OCI-LY3 (cell line): ENCODE measurements around the gene BCL11A.

Experiments
- H2AFZ ChIP-seq: fragments of 200-600, 300-600 bp; shearing (Covaris generic); 2 replicates; pipeline ENCODE4 v1.6.0; 2014; ENCODE audit warnings: antibody characterized with exemption, low read depth, low read length
- H3K27ac ChIP-seq: fragments of 200-600, 300-600 bp; sonication (generic); 2 replicates; pipeline ENCODE4 v1.5.1; 2014; ENCODE audit warnings: mild to moderate bottlenecking, low read length, moderate library complexity, mixed read lengths
- H3K27me3 ChIP-seq: fragments of 200-600, 300-600 bp; sonication (generic); 2 replicates; pipeline ENCODE4 v1.6.1; 2014; ENCODE audit warnings: low read depth, low read length, mixed read lengths
- H3K36me3 ChIP-seq: fragments of 200-600, 300-600 bp; sonication (generic); replicated peaks from 2 replicates; pipeline ENCODE3; 2014; ENCODE audit warnings: low read depth, low read length, mixed read lengths
- H3K4me1 ChIP-seq: fragments of 300-600, 200-600 bp; sonication (generic); 2 replicates; pipeline ENCODE4 v1.6.1; 2014; ENCODE audit warnings: low read length, mixed read lengths
- H3K4me2 ChIP-seq: fragments of 200-600, 300-600 bp; sonication (generic); 2 replicates; pipeline ENCODE4 v1.6.1; 2014; ENCODE audit warnings: low read length, mixed read lengths
- H3K4me3 ChIP-seq: fragments of 300-600, 200-600 bp; sonication (generic); 2 replicates; pipeline ENCODE4 v1.5.1; 2014; ENCODE audit warnings: antibody characterized with exemption, mild to moderate bottlenecking, low read length, moderate library complexity
- H3K79me2 ChIP-seq: fragments of 300-600, 200-600 bp; shearing (Covaris generic); 2 replicates; pipeline ENCODE4 v1.6.1; 2014; ENCODE audit warnings: mild to moderate bottlenecking, low read length, mixed read lengths
- H3K9ac ChIP-seq: fragments of 300-600, 200-600 bp; shearing (Covaris generic); 2 replicates; pipeline ENCODE4 v1.6.0; 2014; ENCODE audit warnings: mild to moderate bottlenecking, low read length, moderate library complexity
- H3K9me3 ChIP-seq: fragments of 200-600, 300-600 bp; shearing (Covaris generic); 2 replicates; pipeline ENCODE4 v1.6.1; 2014; ENCODE audit warnings: low read length, mixed read lengths; ENCODE audit not compliant: insufficient read depth
- H4K20me1 ChIP-seq: fragments of 200-600, 300-600 bp; sonication (generic); 2 replicates; pipeline ENCODE4 v1.6.1; 2016; ENCODE audit warnings: low read length, mixed read lengths; ENCODE audit not compliant: insufficient read depth
- EZH2phosphoT487 ChIP-seq: fragments of 200-600 bp; shearing (Covaris generic); IDR thresholded peaks from 2 replicates; pipeline ENCODE4 v1.6.1; 2018; ENCODE audit warnings: antibody characterized with exemption, mixed run types, low read depth
- TF ChIP-seq, protein P1 (sequence below): fragments of 200-600, 300-600 bp; sonication (generic); IDR thresholded peaks from 2 replicates; pipeline ENCODE4 v1.5.1; 2014; ENCODE audit warnings: antibody characterized with exemption, low read length, low read depth

Gene BCL11A

DNA sequence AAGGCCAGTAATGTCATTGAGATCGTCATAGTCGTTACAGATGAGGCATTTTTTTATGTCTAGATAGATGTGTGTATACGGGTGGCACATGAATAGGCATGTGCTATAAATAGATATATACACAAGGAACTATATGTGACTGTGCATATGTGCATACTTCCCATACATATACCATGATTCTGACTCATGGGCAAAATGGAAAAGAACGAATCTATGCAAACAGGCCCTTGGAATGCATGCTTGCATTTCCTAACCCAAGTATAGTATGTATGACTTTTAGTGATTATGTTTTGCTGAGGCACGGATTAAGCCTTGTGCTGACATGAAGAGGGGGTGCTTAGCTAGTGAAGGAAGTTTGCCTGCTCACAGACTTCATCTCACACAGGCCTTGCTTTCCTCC lies 111.7 kb downstream of the BCL11A start:
- TF ChIP-seq EZH2phosphoT487, result no peak
- TF ChIP-seq, protein P1, sequence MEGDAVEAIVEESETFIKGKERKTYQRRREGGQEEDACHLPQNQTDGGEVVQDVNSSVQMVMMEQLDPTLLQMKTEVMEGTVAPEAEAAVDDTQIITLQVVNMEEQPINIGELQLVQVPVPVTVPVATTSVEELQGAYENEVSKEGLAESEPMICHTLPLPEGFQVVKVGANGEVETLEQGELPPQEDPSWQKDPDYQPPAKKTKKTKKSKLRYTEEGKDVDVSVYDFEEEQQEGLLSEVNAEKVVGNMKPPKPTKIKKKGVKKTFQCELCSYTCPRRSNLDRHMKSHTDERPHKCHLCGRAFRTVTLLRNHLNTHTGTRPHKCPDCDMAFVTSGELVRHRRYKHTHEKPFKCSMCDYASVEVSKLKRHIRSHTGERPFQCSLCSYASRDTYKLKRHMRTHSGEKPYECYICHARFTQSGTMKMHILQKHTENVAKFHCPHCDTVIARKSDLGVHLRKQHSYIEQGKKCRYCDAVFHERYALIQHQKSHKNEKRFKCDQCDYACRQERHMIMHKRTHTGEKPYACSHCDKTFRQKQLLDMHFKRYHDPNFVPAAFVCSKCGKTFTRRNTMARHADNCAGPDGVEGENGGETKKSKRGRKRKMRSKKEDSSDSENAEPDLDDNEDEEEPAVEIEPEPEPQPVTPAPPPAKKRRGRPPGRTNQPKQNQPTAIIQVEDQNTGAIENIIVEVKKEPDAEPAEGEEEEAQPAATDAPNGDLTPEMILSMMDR, result no peak
- no peaks in the 10 kb centered on the region for H3K9me3 ChIP-seq
- H3K4me3 ChIP-seq, result no peak overlapping the region
- H3K36me3 ChIP-seq, result no peaks in the 10 kb centered on the region
- peaks cover 77% of the 10 kb centered on the region for H3K4me1 ChIP-seq
- H2AFZ ChIP-seq, result no peak overlapping the region
- no peaks in the 10 kb centered on the region for H3K27me3 ChIP-seq
- H3K27ac ChIP-seq, result no peak overlapping the region
- H3K9ac ChIP-seq, result no peak overlapping the region
- H4K20me1 ChIP-seq, result no peaks in the 10 kb centered on the region
- H3K79me2 ChIP-seq, result no peaks in the 10 kb centered on the region
- no peak overlapping the region for H3K4me2 ChIP-seq

DNA sequence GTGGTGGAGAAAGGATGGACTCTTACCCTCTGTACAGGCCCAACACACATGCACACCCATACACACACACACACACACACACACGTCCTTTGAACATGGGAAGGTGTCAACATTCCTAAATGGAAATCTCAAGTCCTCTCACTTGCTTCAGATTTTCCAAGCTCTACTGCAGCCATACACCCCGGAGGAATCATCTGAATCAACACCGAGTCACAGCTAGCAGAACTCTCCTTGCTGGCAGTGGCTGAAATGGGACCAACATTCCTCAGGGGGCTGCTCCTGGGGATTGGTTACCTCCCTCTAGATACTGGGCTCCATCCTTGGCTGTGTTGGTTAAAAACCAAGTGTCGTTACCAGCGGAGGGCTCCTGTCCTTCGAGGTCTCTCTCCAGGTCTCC lies 112.7 kb downstream of the BCL11A start:
- H3K36me3 ChIP-seq, result no peaks in the 10 kb centered on the region
- H3K4me2 ChIP-seq, result peak overlapping the region; percentile 82; the same call in 1 of the 2 replicates
- peak overlapping the region; percentile 88; the same call in 1 of the 2 replicates for H3K27ac ChIP-seq
- no peak overlapping the region for H2AFZ ChIP-seq
- no peaks in the 10 kb centered on the region for H3K27me3 ChIP-seq
- H3K4me1 ChIP-seq, result peaks cover 72% of the 10 kb centered on the region
- no peaks in the 10 kb centered on the region for H4K20me1 ChIP-seq
- no peak for TF ChIP-seq EZH2phosphoT487
- TF ChIP-seq, protein P1, result no peak
- peak overlapping the region; percentile 74; the same call in 1 of the 2 replicates for H3K9ac ChIP-seq
- no peaks in the 10 kb centered on the region for H3K79me2 ChIP-seq
- no peaks in the 10 kb centered on the region for H3K9me3 ChIP-seq
- H3K4me3 ChIP-seq, result no peak overlapping the region

DNA sequence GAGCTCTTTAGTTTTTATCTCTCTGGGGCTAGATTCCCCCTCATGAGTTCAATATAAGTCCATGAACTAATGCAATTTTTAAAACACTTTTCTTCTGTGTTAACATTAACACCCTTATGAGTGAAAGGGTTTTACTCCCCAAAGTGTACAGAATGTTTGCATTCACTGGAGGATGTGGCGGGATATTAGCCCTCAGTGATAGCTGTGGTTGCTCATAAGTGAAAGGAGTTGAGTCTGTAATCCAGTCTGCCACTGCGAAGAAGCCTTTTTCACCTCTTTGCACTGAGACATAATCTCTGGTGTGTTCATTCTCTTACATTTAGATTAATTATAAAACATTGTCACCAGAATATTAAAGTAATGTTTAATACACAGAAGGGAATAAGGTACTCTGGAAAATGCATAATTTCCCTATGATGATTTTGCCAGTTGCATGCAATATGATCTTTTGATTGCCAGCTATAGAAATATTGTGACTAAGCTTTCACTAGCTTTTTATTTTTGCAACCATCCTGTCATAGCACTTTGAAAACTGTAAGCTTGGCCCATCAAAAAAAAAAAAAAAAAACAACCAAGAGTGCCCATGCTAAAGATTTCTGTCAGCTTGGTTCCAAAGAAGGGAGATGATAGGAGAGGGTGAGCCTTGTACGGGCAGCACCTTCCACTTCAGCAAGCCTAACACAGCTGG lies 113.2 kb downstream of the BCL11A start:
- Histone ChIP-seq H3K79me2 (no peaks in the 10 kb centered on the region), H2AFZ (0 out of 2 replicates have a peak overlapping the region, but pooled peaks have one; percentile 54), H3K36me3 (no peaks in the 10 kb centered on the region), H3K9me3 (no peaks in the 10 kb centered on the region), H3K4me3 (peak overlapping the region; percentile 62), H3K4me2 (peak overlapping the region; percentile 82), H4K20me1 (no peaks in the 10 kb centered on the region), H3K27me3 (no peaks in the 10 kb centered on the region), H3K4me1 (peaks cover 68% of the 10 kb centered on the region), H3K9ac (peak overlapping the region; percentile 74), H3K27ac (peak overlapping the region; percentile 88)
- TF ChIP-seq, protein P1, result no peak
- no peak for TF ChIP-seq EZH2phosphoT487

DNA sequence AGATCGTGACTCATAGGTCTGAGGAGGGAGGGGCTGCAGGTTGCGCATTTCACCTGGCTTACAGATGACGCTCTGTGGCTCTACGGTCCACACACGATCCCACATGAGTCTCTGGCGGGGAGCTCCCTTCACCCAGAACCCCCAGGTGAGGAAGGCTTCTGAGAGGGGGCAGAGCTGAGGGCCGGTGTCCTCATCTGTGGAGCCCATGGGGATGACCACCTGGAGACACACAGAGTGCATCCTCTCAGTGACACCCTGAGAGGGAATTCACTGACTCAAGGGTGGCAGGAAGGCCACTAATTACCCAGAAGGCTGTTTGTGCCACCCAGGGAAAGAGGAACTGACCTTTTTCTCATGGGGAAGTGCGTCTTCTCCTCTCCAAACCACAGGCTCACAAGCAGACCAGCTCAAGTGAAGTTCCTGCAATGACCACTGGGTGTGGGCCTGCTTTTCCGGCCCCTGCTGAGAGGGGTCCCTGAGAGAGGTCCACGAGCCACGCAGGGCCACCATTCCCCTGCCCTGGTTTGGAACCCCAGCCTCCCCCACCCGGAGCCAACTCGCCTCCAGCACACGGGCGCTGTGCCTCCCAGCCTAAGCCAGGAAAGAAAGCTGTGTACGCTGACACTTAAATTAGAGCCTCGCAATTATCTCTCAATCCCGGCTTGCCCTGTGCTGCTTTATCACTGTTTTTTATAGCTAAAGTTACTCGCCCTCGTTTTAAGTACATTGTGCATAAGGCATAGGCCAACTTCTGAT lies 114.1 kb downstream of the BCL11A start:
- H3K4me1 ChIP-seq, result peaks cover 60% of the 10 kb centered on the region
- H3K4me2 ChIP-seq, result peak overlapping the region; percentile 82
- no peaks in the 10 kb centered on the region for H3K79me2 ChIP-seq
- peak overlapping the region; percentile 74 for H3K9ac ChIP-seq
- no peaks in the 10 kb centered on the region for H4K20me1 ChIP-seq
- H2AFZ ChIP-seq, result peak overlapping the region; percentile 54; the same call in 1 of the 2 replicates
- H3K27ac ChIP-seq, result peak overlapping the region; percentile 88
- H3K27me3 ChIP-seq, result no peaks in the 10 kb centered on the region
- peak overlapping the region; percentile 70 for H3K4me3 ChIP-seq
- no peaks in the 10 kb centered on the region for H3K36me3 ChIP-seq
- no peaks in the 10 kb centered on the region for H3K9me3 ChIP-seq
- no peak for TF ChIP-seq EZH2phosphoT487
- TF ChIP-seq, protein P1, result peak; percentile 53
